ENCODE results near the gene FBXL19.

Gene FBXL19

GRCh38 chr16:30966033-30966619 is 42.8 kb downstream of the FBXL19 start:
- DNase-seq (ENCODE audit: low spot score): no peak

DNA sequence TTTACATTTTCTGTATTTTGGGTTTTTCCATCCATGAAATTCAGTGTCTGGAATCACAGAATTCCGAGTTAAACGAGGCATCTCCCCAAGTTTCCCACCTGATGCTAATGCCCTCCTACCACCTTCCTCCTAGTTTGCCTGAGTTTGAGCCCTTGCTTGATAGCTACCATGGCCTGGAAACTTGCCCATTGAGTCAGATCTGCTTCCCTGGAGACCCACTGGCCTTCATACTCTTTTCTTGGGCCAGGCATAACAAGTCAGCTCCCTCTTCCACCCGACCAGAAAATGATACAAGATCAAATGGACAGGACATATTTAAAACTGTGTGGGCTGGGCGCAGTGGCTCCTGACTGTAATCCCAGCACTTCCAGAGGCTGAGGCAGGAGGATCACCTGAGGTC is 44.4 kb downstream of the FBXL19 start:
- DNase-seq (ENCODE audit: low spot score): no peak

- no peak for DNase-seq (ENCODE audit: low spot score)
Measured at GRCh38 chr16:30969246-30969842, 46.0 kb downstream of the FBXL19 start.

- DNase-seq (ENCODE audit: low spot score): no peak
Measured at GRCh38 chr16:30971298-30971697, 47.9 kb downstream of the FBXL19 start.

GRCh38 chr16:30972872-30973271 is 49.5 kb downstream of the FBXL19 start:
- no peak for DNase-seq (ENCODE audit: low spot score)

DNA sequence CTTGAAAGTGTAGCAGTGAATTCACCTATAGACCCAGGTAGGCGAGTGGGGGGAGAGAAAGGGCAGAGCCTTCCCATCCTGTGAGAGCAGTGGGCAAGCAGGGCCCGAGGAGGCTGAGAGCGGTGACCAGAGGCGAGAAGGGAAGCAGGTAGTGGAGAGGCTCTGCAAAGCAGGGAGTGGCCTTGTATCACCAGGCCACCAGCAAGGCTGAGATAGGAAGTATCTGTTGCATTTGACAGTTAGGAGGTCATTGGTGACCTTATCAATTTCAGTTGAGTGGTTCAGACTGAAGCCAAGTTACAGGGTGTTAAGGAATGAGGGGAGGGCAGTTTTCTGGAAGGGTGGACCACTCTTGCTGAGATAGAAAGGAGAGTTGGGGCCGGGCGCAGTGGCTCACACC is 51.0 kb downstream of the FBXL19 start:
- DNase-seq (ENCODE audit: low spot score): no peak

DNA sequence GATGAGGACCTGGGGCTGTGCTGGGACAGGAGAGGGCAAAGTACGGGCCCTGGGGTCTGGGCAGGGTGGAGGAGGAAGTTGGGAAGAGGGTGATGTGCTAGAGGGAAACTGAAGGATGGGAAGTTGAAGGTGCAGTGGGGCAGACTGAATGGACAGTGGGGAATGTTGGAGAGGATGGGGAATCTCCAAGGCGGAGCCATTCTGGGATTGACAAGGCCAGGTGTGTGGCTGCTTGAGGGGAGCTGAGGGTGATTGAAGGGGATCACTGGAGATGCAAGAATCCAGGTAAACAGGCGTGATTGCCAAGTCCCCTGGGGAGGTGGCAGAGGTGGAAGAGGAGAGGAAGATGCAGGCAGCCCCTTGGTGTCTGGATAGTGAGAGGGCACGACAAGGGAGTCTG is 53.1 kb downstream of the FBXL19 start:
- DNase-seq (ENCODE audit: low spot score): no peak

DNA sequence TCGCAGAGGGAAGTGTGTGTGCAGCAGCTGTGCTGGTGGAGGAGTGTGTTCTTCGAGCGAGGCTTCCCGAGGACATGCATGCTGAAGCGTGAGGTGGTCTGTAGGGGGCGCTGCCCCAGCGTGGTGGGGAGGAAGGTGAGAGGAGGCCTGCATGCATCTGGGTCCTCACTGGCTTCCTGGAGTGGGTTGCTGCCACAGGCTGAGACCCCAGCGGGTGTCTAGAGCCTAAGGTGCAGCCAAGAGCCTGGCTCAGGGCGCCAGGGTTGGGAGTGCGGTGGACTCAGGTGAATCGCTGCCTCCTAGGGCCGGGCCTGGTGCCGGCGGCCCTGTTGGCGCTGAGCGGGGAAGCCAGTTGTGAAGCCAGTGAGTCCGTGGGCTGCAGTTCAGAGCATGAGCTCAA is 54.1 kb downstream of the FBXL19 start:
- DNase-seq (ENCODE audit: low spot score): no peak

- no peak for DNase-seq (ENCODE audit: low spot score)
Measured at GRCh38 chr16:30979170-30980022, 56.0 kb downstream of the FBXL19 start.

- no peak for DNase-seq (ENCODE audit: low spot score)
Measured at GRCh38 chr16:30980023-30980371, 56.6 kb downstream of the FBXL19 start.

DNA sequence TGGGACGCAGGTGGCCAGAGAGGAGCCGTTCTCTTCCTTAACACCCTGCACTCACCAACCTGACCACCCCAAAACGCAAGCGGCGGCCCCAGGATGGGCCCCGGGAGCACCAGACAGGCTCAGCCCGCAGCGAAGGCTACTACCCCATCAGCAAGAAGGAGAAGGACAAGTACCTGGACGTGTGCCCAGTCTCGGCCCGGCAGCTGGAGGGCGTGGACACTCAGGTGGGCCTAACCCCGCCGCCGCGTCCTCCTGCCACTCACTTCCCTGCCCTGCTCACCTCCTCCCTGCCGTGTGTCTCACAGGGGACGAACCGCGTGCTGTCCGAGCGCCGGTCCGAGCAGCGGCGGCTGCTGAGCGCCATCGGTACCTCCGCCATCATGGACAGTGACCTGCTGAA is 57.1 kb downstream of the FBXL19 start:
- no peak for DNase-seq (ENCODE audit: low spot score)

GRCh38 chr16:30980959-30981358 is 57.6 kb downstream of the FBXL19 start:
- no peak for DNase-seq (ENCODE audit: low spot score)

- no peak for DNase-seq (ENCODE audit: low spot score)
Measured at GRCh38 chr16:30982548-30983288, 59.3 kb downstream of the FBXL19 start.

DNA sequence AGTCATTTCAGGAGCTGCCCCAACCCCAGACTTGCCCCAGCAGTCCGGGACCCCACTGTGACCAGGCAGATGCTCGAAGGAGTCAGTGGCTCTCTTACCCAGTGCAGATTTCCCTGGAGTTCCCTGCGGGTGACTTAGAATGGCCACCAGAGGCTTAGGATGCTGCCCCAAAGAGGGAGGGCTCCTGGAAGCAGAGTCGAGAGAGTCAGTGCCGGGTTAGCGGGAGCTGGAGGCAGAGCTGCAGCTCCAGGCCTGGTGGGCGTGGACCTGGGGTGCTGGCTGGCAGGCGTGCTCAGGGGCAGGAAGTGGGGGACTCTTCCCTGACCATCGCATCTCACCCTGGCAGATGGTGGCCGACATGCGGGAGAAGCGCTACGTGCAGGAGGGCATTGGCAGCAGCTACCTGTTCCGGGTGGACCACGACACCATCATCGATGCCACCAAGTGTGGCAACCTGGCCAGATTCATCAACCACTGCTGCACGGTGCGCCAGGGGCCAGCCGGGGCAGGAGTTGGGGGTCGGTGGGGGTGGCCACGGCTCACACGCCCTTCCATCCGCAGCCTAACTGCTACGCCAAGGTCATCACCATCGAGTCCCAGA is 60.0 kb downstream of the FBXL19 start:
- no peak for DNase-seq (ENCODE audit: low spot score)

DNA sequence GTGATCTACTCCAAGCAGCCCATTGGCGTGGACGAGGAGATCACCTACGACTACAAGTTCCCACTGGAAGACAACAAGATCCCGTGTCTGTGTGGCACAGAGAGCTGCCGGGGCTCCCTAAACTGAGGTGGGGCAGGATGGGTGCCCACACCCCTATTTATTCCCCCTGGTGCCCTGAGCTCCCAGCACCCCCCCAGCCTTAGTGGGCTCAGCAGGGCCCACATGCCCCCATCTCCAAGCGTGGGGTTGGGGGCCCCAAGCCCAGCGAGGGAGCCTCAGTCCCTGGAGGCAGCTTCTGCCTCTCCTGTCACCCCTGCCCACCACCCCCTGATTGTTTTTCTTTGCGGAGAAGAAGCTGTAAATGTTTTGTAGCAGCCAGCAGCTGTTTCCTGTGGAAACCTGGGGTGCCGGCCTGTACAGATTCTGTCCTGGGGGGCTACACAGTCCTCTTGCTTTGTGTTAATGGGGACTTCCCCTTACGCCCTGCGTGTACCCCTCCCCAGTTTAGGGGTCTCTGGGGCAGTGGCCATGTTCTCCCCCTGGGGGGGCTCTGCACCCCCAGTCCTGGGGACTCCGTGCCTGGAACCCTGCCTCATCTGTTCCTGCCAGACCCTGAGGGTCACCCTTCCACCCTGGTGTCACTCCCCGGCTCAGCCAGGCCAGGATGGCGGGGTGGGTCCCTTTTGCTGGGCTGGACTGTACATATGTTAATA is 60.7 kb downstream of the FBXL19 start:
- DNase-seq (ENCODE audit: low spot score): no peak

DNA sequence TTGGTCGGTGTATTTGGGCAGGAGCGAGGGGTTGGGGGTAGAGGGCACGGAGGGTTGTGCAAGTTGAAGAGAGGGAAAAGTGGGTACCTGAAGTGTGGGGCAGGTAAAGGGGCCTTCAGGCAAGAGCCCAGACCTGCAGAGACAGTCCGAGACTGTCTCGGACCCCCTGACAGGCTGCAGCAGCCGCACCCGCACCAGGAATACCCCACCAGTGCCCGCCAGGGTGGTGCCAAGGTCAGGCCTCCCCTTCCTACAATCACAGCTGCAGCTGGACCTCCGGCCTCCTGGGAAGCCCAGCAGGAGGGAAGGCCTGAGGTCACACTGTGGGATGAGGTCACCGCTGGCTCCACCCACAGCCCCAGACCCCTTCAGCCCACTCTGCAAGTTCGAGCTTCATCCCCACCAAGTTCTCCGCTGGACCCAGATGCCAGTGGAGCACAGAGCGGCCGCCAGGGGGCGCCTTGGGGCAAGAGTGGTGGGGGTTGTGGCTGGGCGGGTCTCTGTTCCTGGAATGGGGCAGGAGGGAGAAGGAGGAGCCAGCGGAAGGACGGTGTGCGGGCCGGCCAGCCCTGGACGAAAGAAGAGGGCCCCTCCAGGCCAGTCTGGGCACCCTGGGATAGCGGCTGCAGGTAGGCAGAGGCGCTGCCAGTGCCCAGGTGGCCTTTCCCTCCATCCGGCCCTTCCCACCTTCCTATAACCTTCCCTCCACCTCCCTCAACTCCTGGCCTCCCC is 61.5 kb downstream of the FBXL19 start, which contains the start of gene HSD3B7:
Gene HSD3B7 (plus strand): TSS at position 539 of the 732 bp plus-strand sequence. CDS start 452 bp downstream, outside the sequence.
- peak; percentile 85 for DNase-seq (ENCODE audit: low spot score)

GRCh38 chr16:30985401-30986128 is 62.2 kb downstream of the FBXL19 start:
- no peak for DNase-seq (ENCODE audit: low spot score)

- DNase-seq (ENCODE audit: low spot score): no peak
Measured at GRCh38 chr16:30986129-30986991, 63.0 kb downstream of the FBXL19 start.

DNA sequence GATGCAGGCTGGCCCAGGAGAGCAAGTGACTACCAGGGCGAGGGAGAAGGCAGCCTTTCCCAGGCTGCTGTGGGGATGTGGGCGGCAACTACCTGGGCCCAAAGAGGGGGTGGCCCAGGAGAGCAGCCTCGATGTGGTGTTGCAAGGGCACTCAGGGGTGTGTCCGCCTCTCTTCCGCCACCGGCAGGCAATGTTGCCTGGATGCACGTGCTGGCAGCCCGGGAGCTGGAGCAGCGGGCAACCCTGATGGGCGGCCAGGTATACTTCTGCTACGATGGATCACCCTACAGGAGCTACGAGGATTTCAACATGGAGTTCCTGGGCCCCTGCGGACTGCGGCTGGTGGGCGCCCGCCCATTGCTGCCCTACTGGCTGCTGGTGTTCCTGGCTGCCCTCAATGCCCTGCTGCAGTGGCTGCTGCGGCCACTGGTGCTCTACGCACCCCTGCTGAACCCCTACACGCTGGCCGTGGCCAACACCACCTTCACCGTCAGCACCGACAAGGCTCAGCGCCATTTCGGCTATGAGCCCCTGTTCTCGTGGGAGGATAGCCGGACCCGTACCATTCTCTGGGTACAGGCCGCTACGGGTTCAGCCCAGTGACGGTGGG is 64.3 kb downstream of the FBXL19 start:
- no peak for DNase-seq (ENCODE audit: low spot score)
